OCI-LY3 (cell line): ENCODE measurements around the gene METTL27.

ENCODE experiments used
- EZH2phosphoT487 ChIP-seq: fragments of 200-600 bp; shearing (Covaris generic); IDR thresholded peaks from 2 replicates; pipeline ENCODE4 v1.6.1; 2018; ENCODE audit warnings: antibody characterized with exemption, mixed run types, low read depth
- TF ChIP-seq, protein P1 (sequence below): fragments of 200-600, 300-600 bp; sonication (generic); IDR thresholded peaks from 2 replicates; pipeline ENCODE4 v1.5.1; 2014; ENCODE audit warnings: antibody characterized with exemption, low read length, low read depth

DNA sequence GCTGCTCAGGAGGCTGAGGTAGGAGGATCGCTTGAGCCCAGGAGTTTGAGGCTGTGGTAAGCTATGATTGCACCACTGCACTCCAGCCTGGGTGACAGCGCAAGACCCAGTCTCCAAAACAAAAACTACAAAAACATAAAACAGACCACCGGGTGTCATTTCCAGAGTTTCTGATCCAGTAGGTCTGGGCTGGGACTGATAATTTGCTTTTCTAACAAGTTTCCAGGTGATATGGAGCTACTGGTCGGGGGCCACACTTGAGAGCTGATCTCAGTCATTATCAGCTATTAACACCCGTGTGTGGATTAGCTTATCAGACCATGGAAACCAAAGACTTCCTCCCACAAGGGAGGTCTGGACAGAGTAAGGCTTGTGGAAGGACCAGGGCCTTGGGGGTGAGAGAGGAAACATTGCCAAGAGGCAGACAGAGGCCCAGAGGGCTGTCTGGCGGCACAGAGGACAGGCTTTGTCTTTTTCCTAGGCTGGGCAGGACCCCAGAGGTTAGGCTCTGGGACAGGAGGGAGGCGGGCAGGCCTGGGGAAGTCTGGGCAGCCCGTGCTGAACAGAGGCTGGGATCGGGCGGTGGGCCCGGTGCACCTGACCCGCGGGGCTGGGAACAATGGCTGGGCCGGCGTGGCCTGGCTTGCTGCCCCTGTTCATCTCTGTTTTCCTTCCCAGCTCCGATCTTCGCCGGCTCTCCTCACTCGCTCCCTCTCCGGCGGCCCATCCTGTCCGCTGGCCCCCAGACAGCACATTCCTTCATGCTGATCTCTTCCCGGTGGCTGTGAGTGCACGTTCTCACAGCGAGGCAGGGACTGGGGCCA lies 43.9 kb upstream of the METTL27 start:
- no peak for TF ChIP-seq EZH2phosphoT487
- TF ChIP-seq, protein P1, sequence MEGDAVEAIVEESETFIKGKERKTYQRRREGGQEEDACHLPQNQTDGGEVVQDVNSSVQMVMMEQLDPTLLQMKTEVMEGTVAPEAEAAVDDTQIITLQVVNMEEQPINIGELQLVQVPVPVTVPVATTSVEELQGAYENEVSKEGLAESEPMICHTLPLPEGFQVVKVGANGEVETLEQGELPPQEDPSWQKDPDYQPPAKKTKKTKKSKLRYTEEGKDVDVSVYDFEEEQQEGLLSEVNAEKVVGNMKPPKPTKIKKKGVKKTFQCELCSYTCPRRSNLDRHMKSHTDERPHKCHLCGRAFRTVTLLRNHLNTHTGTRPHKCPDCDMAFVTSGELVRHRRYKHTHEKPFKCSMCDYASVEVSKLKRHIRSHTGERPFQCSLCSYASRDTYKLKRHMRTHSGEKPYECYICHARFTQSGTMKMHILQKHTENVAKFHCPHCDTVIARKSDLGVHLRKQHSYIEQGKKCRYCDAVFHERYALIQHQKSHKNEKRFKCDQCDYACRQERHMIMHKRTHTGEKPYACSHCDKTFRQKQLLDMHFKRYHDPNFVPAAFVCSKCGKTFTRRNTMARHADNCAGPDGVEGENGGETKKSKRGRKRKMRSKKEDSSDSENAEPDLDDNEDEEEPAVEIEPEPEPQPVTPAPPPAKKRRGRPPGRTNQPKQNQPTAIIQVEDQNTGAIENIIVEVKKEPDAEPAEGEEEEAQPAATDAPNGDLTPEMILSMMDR: no peak
